GM12872 (cell line): ENCODE results near the gene NOP53.

ENCODE experiments used
- TF ChIP-seq, protein P1 (sequence below): IDR thresholded peaks from 3 replicates; pipeline ENCODE4 v1.5.1; 2011; ENCODE audit warnings: low read depth, mild to moderate bottlenecking, low read length, moderate library complexity; ENCODE audit not compliant: insufficient read depth

Gene NOP53

GRCh38 chr19:47768604-47769003, 23.3 kb downstream of the NOP53 start:
- TF ChIP-seq, protein P1, sequence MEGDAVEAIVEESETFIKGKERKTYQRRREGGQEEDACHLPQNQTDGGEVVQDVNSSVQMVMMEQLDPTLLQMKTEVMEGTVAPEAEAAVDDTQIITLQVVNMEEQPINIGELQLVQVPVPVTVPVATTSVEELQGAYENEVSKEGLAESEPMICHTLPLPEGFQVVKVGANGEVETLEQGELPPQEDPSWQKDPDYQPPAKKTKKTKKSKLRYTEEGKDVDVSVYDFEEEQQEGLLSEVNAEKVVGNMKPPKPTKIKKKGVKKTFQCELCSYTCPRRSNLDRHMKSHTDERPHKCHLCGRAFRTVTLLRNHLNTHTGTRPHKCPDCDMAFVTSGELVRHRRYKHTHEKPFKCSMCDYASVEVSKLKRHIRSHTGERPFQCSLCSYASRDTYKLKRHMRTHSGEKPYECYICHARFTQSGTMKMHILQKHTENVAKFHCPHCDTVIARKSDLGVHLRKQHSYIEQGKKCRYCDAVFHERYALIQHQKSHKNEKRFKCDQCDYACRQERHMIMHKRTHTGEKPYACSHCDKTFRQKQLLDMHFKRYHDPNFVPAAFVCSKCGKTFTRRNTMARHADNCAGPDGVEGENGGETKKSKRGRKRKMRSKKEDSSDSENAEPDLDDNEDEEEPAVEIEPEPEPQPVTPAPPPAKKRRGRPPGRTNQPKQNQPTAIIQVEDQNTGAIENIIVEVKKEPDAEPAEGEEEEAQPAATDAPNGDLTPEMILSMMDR = no peak

- TF ChIP-seq, protein P1 = no peak
Observed at GRCh38 chr19:47769534-47769933, 24.2 kb downstream of the NOP53 start.

GRCh38 chr19:47776568-47776967, 31.2 kb downstream of the NOP53 start:
- TF ChIP-seq, protein P1 = no peak

DNA sequence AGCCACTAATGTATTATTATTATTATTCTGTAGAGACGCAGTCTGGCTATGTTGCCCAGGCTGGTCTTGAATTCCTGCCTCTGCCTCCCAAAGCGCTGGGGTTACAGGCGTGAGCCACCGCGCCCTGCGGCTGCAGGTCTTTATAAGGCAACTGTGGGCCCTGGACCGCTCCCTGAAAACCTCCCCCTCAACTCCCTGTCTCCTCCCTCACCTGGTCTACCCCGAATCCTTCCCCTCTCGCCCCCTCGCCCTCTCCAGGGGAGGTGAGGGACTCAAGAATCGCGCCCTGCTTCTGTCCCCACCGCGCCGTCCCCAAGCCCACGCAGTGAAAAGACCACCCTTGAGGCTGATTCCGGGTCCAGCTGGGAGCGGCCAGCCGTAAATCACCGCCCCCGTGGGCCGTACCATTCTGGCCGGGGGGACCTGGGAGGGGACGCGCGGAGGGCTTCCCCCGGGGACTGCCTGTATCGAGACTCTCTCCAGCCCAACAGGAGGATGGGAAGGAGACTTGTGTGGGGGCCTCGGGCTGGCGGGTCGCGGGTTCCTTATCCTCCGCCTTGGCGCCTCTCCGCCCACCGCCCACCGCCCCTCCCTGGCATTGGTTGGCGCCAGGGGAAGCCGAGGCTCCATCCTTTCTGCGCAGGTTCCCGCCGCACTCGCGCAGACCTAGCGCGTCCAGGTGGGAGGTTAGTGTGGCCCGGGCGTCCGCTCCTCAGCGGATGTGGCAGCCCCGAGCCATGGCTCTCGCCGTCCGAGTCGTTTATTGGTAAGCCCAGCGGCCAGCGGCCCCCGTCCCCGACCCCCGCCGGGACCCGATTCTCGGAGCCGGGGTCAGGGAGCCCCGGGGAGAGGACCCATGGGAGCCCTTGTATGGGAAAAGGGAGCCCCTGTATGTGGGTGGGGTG, 33.0 kb downstream of the NOP53 start, which contains the start of gene SELENOW:
TSS of gene SELENOW (plus strand) at position 655 of the 905 bp plus-strand sequence. CDS start at position 738, 83 bp downstream.
- TF ChIP-seq, protein P1 = no peak

DNA sequence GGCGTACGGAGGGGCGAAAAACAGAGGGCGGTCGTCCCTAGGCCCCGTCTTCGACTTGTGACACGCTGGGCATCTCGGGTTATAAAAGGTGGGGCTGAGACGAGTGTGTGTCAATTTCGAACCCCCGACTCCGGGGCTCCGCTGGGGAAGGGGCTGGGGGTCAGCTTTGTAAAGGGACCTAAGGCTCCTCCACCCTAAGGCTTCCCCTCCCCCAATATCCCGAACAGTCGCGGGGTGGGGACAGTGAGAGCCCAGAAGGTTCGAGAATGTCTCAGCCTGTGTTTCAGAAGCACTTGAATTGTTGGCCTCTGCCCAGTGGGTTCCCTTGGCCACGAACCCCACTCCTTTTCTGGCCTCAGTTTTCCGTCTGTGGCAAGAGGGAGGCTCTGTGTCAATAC, 33.6 kb downstream of the NOP53 start:
- TF ChIP-seq, protein P1 = no peak

GRCh38 chr19:47779524-47780214, 34.3 kb downstream of the NOP53 start:
- TF ChIP-seq, protein P1 = no peak

DNA sequence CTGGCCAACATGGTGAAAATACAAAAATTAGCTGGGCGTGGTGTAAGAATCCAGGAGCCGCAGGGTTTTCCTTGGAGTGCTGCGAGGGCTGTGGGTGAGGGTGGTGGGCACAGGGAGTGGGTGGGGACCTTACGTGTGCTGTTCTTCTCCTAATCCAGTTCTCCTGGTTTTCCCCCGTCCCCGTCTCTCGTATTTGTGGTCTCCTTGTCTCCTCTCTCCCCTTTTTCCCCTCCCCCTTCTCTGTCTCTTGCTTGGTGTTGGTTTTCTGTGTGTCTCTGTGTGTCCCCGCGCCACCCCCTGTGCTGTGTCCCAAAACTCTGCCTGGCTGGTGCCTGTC, 34.8 kb downstream of the NOP53 start:
- TF ChIP-seq, protein P1 = no peak
